Endothelial cell of umbilical vein (primary cell): ENCODE measurements around the gene DCAF5. TPM values are rescaled to one million over a fixed set of nuclear protein-coding genes. Genes with fewer than 3 reads are reported as not detected.

Experiments
- BruUV-seq: library from RNA; stranded (reverse); fragments of 400-500 nt; replicated peaks from 2 replicates; lab custom pipeline; 2021; lab: Mats Ljungman, UMichigan
- CTCF ChIA-PET: fragments of 300-600, 350-600 bp; sonication (Branson Sonifier 250); formaldehyde crosslinking; loops from one replicate; lab custom pipeline; 2021; ENCODE audit warnings: antibody characterized with exemption, inconsistent platforms; lab: Charles Lee
- POLR2A ChIA-PET: fragments of 300-600, 350-600 bp; sonication (Branson Sonifier 250); formaldehyde crosslinking; loops from one replicate; lab custom pipeline; 2021; ENCODE audit warnings: antibody characterized with exemption, inconsistent platforms; lab: Charles Lee
- DNase-seq: peaks from one replicate; pipeline ENCODE4 v3.0.0-alpha.2; 2011; ENCODE audit warnings: low read depth, low spot score
- FAIRE-seq: peaks from 2 replicates; lab custom pipeline; 2011; peaks lifted over from hg19 to GRCh38; lab: Jason Lieb, UNC
- H2AFZ ChIP-seq: 2 replicates; pipeline ENCODE4 v1.6.0; 2012; ENCODE audit warnings: low read depth, low read length, control low read depth, inconsistent platforms
- H3K27ac ChIP-seq: 2 replicates; pipeline ENCODE4 v1.5.1; 2011; ENCODE audit warnings: low read depth, mild to moderate bottlenecking, control low read depth, low read length, moderate library complexity; ENCODE audit not compliant: insufficient read depth
- H3K27me3 ChIP-seq, 2 experiments: 2 replicates each; pipeline versions ENCODE4 v1.6.0 to v1.6.1; 2011; ENCODE audit warnings: low read length in 2 of 2, mixed read lengths in 1 of 2; ENCODE audit not compliant: control insufficient read depth in 2 of 2, insufficient read depth in 2 of 2
- H3K36me3 ChIP-seq, 2 experiments: 2 replicates in 1 of 2; 3 replicates in 1 of 2; pipeline ENCODE4 v1.5.1; 2011; ENCODE audit warnings: low read length in 2 of 2, mild to moderate bottlenecking in 1 of 2, moderate library complexity in 1 of 2; ENCODE audit not compliant: control insufficient read depth in 2 of 2, insufficient read depth in 2 of 2; ENCODE audit errors: extremely low read depth in 1 of 2
- H3K4me1 ChIP-seq: 3 replicates; pipeline ENCODE4 v1.5.1; 2011; ENCODE audit warnings: mild to moderate bottlenecking, low read length; ENCODE audit not compliant: control insufficient read depth, insufficient read depth; ENCODE audit errors: extremely low read depth
- H3K4me2 ChIP-seq: 2 replicates; pipeline ENCODE4 v1.6.1; 2011; ENCODE audit warnings: low read length, control low read depth, mixed read lengths; ENCODE audit not compliant: insufficient read depth
- H3K4me3 ChIP-seq, 3 experiments: fragments of 200-600 bp in 1 of 3; sonication (generic), shearing (Covaris generic) in 1 of 3; replicated peaks in 1 of 3; 2 replicates each; pipeline ENCODE4 v1.5.1; 2011 to 2016; ENCODE audit warnings: control low read depth in 3 of 3, low read length in 3 of 3, mild to moderate bottlenecking in 2 of 3, inconsistent platforms in 1 of 3, low read depth in 1 of 3, moderate library complexity in 1 of 3; ENCODE audit not compliant: insufficient read depth in 1 of 3
- H3K79me2 ChIP-seq: 2 replicates; pipeline ENCODE4 v1.6.0; 2012; ENCODE audit warnings: low read length, inconsistent platforms; ENCODE audit not compliant: control insufficient read depth, insufficient read depth
- H3K9ac ChIP-seq: replicated peaks from 2 replicates; pipeline ENCODE3; 2011; ENCODE audit warnings: low read length, control low read depth; ENCODE audit not compliant: insufficient read depth; ENCODE audit errors: extremely low read depth
- H3K9me1 ChIP-seq: replicated peaks from 3 replicates; pipeline ENCODE4 v1.6.0; 2011; ENCODE audit warnings: mild to moderate bottlenecking, low read length; ENCODE audit not compliant: control insufficient read depth, insufficient read depth; ENCODE audit errors: extremely low read depth
- H3K9me3 ChIP-seq: replicated peaks from 2 replicates; pipeline ENCODE4 v1.5.1; 2012; ENCODE audit warnings: low read length, inconsistent platforms; ENCODE audit not compliant: control insufficient read depth, insufficient read depth
- H4K20me1 ChIP-seq: replicated peaks from 2 replicates; pipeline ENCODE3; 2011; ENCODE audit warnings: mild to moderate bottlenecking, low read length; ENCODE audit not compliant: control insufficient read depth, insufficient read depth; ENCODE audit errors: extremely low read depth
- EZH2 ChIP-seq: IDR thresholded peaks from 2 replicates; pipeline ENCODE4 v1.6.1; 2012; ENCODE audit warnings: borderline replicate concordance, low read depth, mild to moderate bottlenecking, moderate library complexity, low read length, inconsistent platforms; ENCODE audit not compliant: severe bottlenecking
- JUN ChIP-seq: IDR thresholded peaks from 2 replicates; pipeline ENCODE4 v1.6.1; 2011; ENCODE audit warnings: borderline replicate concordance, low read depth; ENCODE audit not compliant: insufficient read length, insufficient read depth
- MYC ChIP-seq: IDR thresholded peaks from one replicate; pipeline ENCODE4 v1.6.1; 2011; ENCODE audit warnings: mild to moderate bottlenecking, low read depth, low read length
- POLR2A ChIP-seq: IDR thresholded peaks from 2 replicates; pipeline ENCODE4 v1.6.1; 2012; ENCODE audit warnings: low read depth, mild to moderate bottlenecking, control low read depth, low read length
- POLR2AphosphoS5 ChIP-seq: IDR thresholded peaks from 2 replicates; pipeline ENCODE4 v1.6.1; 2012; ENCODE audit warnings: low read depth, mild to moderate bottlenecking, control low read depth, low read length, moderate library complexity; ENCODE audit not compliant: insufficient read depth
- dilution Hi-C: fragments of 300-500 bp; cut with MboI; formaldehyde crosslinking; loops from one replicate; pipeline ENCODE4 v1.15.0; 2019; ENCODE audit warnings: low sequenced_read_pairs; ENCODE audit not compliant: extremely low pct_ligation_motif_present
- intact Hi-C: fragments of 100-400 bp; cut with micrococcal nuclease; formaldehyde crosslinking; loops from one replicate; pipeline ENCODE4 v1.10.0; 2022
- polyA plus RNA-seq, 4 experiments: library from polyadenylated mRNA; depleted of rRNA in 3 of 4; stranded (reverse) in 3 of 4; unstranded in 1 of 4; fragments of >200 nt; gene quantifications; 2 replicates each; pipeline versions ENCODE4 v1.2.1 to v1.2.3, GENCODE V29; 2011 to 2012; ENCODE audit warnings: missing spikeins in 1 of 4
- total RNA-seq: library from RNA; stranded (reverse); gene quantifications from 2 replicates; pipeline ENCODE4 v1.2.3, GENCODE V29; 2021
- TF ChIP-seq, protein P1 (sequence below): IDR thresholded peaks from 2 replicates; pipeline ENCODE4 v1.6.1; 2011; ENCODE audit not compliant: insufficient read depth, insufficient read length
- TF ChIP-seq, protein P2 (sequence below), 2 donors: IDR thresholded peaks; 1 replicate in 1 of 2; 2 replicates in 1 of 2; pipeline ENCODE4 v1.5.1; 2011; ENCODE audit warnings: low read length in 2 of 2, mild to moderate bottlenecking in 2 of 2, moderate library complexity in 2 of 2, control low read depth in 1 of 2, inconsistent platforms in 1 of 2, low read depth in 1 of 2; ENCODE audit not compliant: insufficient read depth in 1 of 2; ENCODE audit errors: extremely low read depth in 1 of 2

The DCAF5 gene
- total and polyA plus RNA-seq, 2 donors (not counting 3 experiments of a cell fraction or from before 2014, with no cell fraction given): 37.9 to 52.5 TPM

DNA sequence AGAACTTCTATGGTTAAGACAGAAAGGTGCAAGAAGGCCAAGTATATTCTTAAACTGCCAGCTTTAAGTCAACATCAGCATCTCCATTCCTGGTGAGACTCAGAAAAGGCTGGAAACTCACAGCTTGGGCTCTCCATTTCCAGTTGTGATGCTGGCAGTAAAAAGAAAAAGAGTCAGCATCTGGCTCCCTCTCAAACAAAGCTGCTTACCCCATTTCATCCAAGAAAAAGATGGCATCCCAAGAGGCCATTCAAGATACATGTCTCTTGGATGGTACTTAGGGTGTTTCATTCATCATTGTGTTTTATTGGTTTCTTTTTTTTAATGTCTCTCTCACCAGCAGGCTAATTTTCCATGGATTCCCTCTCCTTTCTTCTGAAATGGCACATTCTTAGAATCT, 61.9 kb downstream of the DCAF5 start:
- no peak for TF ChIP-seq JUN
- no peak for TF ChIP-seq POLR2AphosphoS5
- TF ChIP-seq POLR2A: no peak
- TF ChIP-seq, protein P1, sequence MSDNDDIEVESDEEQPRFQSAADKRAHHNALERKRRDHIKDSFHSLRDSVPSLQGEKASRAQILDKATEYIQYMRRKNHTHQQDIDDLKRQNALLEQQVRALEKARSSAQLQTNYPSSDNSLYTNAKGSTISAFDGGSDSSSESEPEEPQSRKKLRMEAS: no peak
- no peak for TF ChIP-seq MYC
- TF ChIP-seq EZH2: no peak
- H4K20me1 ChIP-seq: no peaks in the 10 kb centered on the region
- H3K79me2 ChIP-seq: peaks cover 4% of the 10 kb centered on the region
- no peaks in the 10 kb centered on the region for H3K27me3 ChIP-seq
- POLR2A ChIA-PET: no interaction called here
- H2AFZ ChIP-seq: no peak overlapping the region
- H3K9me1 ChIP-seq: no peaks in the 10 kb centered on the region
- H3K4me1 ChIP-seq: peaks cover 19% of the 10 kb centered on the region
- no peak for FAIRE-seq
- CTCF ChIA-PET: interaction anchor here (0.8 to 3.1 kb wide), 25 partner anchors 10 to 196 kb away, joined by 3 to 24 read pairs (median 6); no protein-coding TSS in a partner anchor
- dilution Hi-C loops (no loop called here), intact Hi-C loops (loop anchor here (5.0 kb wide), 1 partner anchor 34 kb away; no protein-coding TSS in a partner anchor)
- H3K4me3 ChIP-seq: no peak overlapping the region
- no peak overlapping the region for H3K27ac ChIP-seq
- no peak overlapping the region for H3K4me2 ChIP-seq
- no peak overlapping the region for H3K9ac ChIP-seq
- peaks cover 8 to 9% of the 10 kb centered on the region in 2 experiments for H3K36me3 ChIP-seq
- no peak for DNase-seq
- no TSS peak for BruUV-seq
- H3K9me3 ChIP-seq: no peaks in the 10 kb centered on the region

DNA sequence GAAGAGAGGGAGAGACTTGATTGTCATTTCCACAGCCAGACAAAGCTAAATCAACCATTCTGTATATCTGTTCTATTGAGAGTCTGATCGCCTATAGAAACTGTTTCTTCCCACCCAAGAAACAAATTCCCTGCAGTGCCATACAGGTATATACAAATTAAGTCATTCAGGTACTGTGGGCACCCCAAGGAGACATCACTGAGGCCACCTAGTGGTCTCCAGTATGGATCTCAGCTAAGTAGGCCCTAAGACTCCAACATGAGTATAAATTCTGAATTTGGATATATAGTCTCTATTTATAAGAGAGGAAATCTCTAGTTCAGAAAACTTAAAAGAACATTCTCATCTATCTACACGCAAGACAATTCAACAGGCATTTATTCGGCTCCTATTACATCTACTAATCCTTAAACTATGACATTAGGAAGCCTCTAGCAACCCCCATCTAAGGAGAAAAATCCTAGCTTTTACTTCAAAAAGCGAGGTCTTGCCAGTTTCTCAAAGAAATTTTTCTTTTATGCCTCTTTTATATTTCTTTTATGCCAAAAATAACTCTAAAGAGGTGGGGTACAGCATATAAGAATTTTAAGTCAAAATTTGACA, 62.6 kb downstream of the DCAF5 start:
- Histone ChIP-seq H3K9me1 (no peaks in the 10 kb centered on the region), H2AFZ (no peak overlapping the region), H3K4me2 (no peak overlapping the region), H3K9me3 (no peaks in the 10 kb centered on the region), H4K20me1 (no peaks in the 10 kb centered on the region), H3K79me2 (peaks cover 2% of the 10 kb centered on the region), H3K4me3 (no peak overlapping the region), H3K27ac (no peak overlapping the region), H3K9ac (no peak overlapping the region), H3K36me3 (peaks cover 8 to 9% of the 10 kb centered on the region in 2 experiments), H3K4me1 (peaks cover 19% of the 10 kb centered on the region), H3K27me3 (no peaks in the 10 kb centered on the region)
- ChIA-PET CTCF (interaction anchor here (0.6 to 3.1 kb wide), 50 partner anchors 8 to 227 kb away, joined by 3 to 24 read pairs (median 5); no protein-coding TSS in a partner anchor), POLR2A (no interaction called here)
- no TSS peak for BruUV-seq
- FAIRE-seq: no peak
- peak; percentile 59 for DNase-seq
- intact Hi-C loops: loop anchor here (1.0 to 5.0 kb wide), 4 partner anchors 10 to 179 kb away; partner anchors contain the start of gene ACTN1
- dilution Hi-C loops: no loop called here
- TF ChIP-seq POLR2A (no peak), EZH2 (no peak)
- TF ChIP-seq, protein P2, sequence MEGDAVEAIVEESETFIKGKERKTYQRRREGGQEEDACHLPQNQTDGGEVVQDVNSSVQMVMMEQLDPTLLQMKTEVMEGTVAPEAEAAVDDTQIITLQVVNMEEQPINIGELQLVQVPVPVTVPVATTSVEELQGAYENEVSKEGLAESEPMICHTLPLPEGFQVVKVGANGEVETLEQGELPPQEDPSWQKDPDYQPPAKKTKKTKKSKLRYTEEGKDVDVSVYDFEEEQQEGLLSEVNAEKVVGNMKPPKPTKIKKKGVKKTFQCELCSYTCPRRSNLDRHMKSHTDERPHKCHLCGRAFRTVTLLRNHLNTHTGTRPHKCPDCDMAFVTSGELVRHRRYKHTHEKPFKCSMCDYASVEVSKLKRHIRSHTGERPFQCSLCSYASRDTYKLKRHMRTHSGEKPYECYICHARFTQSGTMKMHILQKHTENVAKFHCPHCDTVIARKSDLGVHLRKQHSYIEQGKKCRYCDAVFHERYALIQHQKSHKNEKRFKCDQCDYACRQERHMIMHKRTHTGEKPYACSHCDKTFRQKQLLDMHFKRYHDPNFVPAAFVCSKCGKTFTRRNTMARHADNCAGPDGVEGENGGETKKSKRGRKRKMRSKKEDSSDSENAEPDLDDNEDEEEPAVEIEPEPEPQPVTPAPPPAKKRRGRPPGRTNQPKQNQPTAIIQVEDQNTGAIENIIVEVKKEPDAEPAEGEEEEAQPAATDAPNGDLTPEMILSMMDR (IDR thresholded peaks at IDR 0.05; ENCODE audit: extremely low read depth in 1 of 2, insufficient read depth in 1 of 2, low read depth in 1 of 2, low read length in 2 of 2): peak; percentile 57 to 66
